VCaP (cell line): ENCODE results near the gene ATXN1.

Source experiments
- H3K27ac ChIP-seq: fragments of 450-650 bp; 2 replicates; pipeline ENCODE4 v1.5.1; 2017
- TF ChIP-seq, protein P1 (sequence below): fragments of 450-650 bp; conservative IDR thresholded peaks from 2 replicates; pipeline ENCODE4 v1.5.1; 2017; ENCODE audit warnings: mild to moderate bottlenecking, moderate library complexity

ATXN1 gene

GRCh38 chr6:16482702-16483314, 278.5 kb downstream of the ATXN1 start:
- TF ChIP-seq, protein P1, sequence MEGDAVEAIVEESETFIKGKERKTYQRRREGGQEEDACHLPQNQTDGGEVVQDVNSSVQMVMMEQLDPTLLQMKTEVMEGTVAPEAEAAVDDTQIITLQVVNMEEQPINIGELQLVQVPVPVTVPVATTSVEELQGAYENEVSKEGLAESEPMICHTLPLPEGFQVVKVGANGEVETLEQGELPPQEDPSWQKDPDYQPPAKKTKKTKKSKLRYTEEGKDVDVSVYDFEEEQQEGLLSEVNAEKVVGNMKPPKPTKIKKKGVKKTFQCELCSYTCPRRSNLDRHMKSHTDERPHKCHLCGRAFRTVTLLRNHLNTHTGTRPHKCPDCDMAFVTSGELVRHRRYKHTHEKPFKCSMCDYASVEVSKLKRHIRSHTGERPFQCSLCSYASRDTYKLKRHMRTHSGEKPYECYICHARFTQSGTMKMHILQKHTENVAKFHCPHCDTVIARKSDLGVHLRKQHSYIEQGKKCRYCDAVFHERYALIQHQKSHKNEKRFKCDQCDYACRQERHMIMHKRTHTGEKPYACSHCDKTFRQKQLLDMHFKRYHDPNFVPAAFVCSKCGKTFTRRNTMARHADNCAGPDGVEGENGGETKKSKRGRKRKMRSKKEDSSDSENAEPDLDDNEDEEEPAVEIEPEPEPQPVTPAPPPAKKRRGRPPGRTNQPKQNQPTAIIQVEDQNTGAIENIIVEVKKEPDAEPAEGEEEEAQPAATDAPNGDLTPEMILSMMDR = no peak
- no peak overlapping the region for H3K27ac ChIP-seq

DNA sequence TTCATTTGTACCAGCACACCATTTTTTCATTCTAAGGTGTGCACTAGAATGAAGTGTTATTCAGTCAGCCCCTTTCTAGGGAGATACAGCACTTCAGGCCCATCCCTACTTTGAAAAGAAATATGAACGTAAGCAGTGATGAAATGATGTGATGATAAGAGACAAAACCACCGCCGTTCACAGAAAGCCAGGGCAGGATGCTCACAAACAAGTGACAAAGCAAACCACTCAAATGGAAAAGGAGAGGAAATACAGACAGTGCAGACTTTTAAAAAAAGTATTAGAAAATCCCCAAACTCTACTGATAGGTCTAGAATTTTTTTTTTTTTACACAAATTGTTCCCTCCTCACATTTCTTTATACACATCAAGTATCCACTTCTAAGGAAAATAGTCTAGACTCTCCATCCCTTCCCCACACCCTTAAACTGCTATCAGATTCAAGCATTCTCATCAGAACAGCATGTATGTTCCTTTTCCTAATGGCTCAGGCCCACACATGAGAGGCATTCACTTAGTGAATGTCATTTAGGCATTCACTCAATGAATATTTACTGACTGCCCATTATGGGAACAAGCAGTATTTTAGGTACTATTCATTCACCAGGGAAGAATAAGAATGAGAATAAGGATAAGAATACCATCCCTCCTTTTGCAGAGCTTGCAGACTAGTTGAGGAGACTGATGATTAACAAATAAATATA, 279.4 kb downstream of the ATXN1 start:
- no peak overlapping the region for H3K27ac ChIP-seq
- TF ChIP-seq, protein P1 = no peak

DNA sequence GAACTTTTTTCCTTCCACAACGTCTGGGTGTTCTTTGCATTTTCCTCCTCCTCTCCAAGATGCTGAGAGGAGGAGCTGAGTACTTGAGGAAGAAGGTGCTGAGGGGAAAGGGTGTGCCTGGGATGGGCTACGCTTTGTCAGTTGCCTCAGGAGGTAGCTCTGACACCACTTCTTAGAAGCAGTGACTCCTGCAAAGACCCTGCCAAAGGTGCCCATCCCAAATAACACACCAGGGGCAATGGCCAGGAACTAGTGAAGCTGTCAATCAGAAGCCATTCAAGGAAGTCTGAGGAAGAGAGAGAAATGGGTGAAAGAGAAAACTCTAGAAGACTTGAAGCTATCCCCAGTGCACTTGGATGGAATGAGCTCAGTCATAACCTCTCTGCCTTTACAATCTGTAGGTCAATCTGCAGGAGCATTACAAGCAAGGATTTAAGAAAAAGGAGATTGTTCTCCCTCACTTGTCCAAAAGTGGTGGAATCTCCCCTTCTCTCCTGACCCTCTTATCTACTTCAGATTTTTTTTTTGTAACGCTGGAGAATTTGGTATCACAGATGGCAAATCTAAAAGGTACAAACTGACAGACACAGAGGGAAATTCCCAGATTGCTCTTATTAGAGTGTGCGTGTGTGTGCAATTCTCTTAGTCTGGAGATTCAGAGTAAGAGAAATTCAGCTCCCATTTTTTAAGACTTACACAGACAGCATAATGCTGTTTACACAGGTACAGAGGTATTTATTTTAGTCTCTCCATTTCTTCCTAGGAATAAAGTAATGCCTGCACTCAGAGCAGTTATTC, 280.3 kb downstream of the ATXN1 start:
- TF ChIP-seq, protein P1 = no peak
- H3K27ac ChIP-seq = no peak overlapping the region

GRCh38 chr6:16477367-16478149, 283.7 kb downstream of the ATXN1 start:
- TF ChIP-seq, protein P1 = no peak
- no peak overlapping the region for H3K27ac ChIP-seq

- no peak overlapping the region for H3K27ac ChIP-seq
- TF ChIP-seq, protein P1 = no peak
Observed at GRCh38 chr6:16476861-16477260, 284.4 kb downstream of the ATXN1 start.

- H3K27ac ChIP-seq = no peak overlapping the region
- TF ChIP-seq, protein P1 = no peak
Observed at GRCh38 chr6:16475494-16475781, 285.8 kb downstream of the ATXN1 start.
